ENCODE measurements around the gene HEPACAM2.

Gene HEPACAM2

GRCh38 chr7:93194386-93194785, 31.9 kb downstream of the HEPACAM2 start:
- H3K9ac ChIP-seq (ENCODE audit: insufficient read length) = no peak overlapping the region
- no peak overlapping the region for H3K4me3 ChIP-seq
- H3K36me3 ChIP-seq (ENCODE audit: insufficient read depth, low read length) = no peaks in the 10 kb centered on the region
- H3K27ac ChIP-seq = no peak overlapping the region
- TF ChIP-seq POLR2AphosphoS5 (IDR thresholded peaks at IDR 0.05; ENCODE audit: borderline replicate concordance, low read depth, low read length) = no peak
- TF ChIP-seq FOXP2 (optimal IDR thresholded peaks at IDR 0.05; ENCODE audit: control extremely low read depth, extremely low read length, insufficient read depth) = no peak
- no peak for TF ChIP-seq EZH2 (IDR thresholded peaks at IDR 0.05)
- no peak for DNase-seq (ENCODE audit: low read depth, low spot score)
- no peaks in the 10 kb centered on the region for H3K9me3 ChIP-seq (ENCODE audit: low read depth, low read length)

- no peaks in the 10 kb centered on the region for H3K9me3 ChIP-seq (ENCODE audit: low read depth, low read length)
- no peak for TF ChIP-seq POLR2AphosphoS5 (IDR thresholded peaks at IDR 0.05; ENCODE audit: borderline replicate concordance, low read depth, low read length)
- no peak for TF ChIP-seq EZH2 (IDR thresholded peaks at IDR 0.05)
- TF ChIP-seq FOXP2 (optimal IDR thresholded peaks at IDR 0.05; ENCODE audit: control extremely low read depth, extremely low read length, insufficient read depth) = no peak
- H3K9ac ChIP-seq (ENCODE audit: insufficient read length) = no peak overlapping the region
- H3K27ac ChIP-seq = no peak overlapping the region
- DNase-seq (ENCODE audit: low read depth, low spot score) = no peak
- H3K4me3 ChIP-seq = no peak overlapping the region
- no peaks in the 10 kb centered on the region for H3K36me3 ChIP-seq (ENCODE audit: insufficient read depth, low read length)
These were observed 37.2 kb downstream of the HEPACAM2 start for GRCh38 chr7:93188870-93189634.

DNA sequence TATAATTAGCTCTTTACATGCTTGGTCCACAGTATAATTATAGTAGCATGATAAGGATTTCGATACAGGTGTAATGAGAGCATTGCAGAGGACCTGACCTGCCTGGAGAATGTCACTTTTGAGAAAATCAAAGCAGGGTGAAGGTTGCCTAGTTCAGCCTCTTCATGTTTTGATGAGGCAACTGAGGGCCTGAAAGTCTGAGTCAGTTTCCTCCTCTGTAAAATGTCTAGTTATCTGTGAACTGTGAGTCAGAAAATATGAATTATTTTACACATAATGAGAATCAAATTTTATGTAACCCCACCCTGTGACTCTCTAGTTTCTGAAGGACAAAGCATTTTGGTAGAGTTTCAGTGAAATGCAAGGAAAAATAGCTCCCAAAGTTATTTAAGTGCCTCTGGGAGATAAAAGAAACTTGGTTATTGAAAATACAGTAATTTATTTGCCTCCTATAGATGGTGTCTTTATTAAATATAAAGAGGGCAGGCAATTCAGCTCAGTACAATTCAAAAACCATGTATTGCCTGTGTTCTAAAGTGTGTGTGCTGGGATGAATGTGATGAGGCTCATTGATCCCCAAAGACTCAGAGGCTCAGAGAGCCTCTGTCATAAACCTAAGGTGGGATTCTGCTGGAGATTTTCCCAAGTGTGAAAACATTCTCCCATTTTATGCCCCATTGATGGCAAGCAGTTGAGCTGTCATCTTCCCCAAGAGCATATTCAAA, 40.8 kb downstream of the HEPACAM2 start:
- no peaks in the 10 kb centered on the region for H3K9me3 ChIP-seq (ENCODE audit: low read depth, low read length)
- DNase-seq (ENCODE audit: low read depth, low spot score) = no peak

DNA sequence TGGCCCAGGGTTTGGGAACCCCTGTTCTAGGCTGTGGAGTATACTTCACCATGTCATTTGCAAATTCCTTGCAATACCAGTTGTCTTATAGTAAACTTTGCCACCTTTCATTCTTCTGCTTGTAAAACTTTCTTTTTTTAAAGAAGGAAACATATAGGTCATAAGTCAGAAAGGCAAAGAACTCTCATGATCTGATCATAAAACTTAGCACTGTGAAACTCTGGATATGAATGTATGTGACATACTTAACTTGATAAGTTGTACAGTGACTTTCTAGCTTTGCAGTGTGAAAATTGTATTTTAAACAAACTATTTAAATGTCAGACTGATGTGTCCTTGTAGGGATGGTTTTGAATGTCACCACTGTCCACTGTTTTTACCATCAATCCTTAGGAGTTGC, 47.1 kb downstream of the HEPACAM2 start:
- Histone ChIP-seq H3K36me3 (ENCODE audit: insufficient read depth, low read length) (no peaks in the 10 kb centered on the region), H3K9ac (ENCODE audit: insufficient read length) (no peak overlapping the region), H3K4me3 (no peak overlapping the region), H3K9me3 (ENCODE audit: low read depth, low read length) (no peaks in the 10 kb centered on the region), H3K27ac (no peak overlapping the region)
- DNase-seq (ENCODE audit: low read depth, low spot score) = no peak
- TF ChIP-seq POLR2AphosphoS5 (IDR thresholded peaks at IDR 0.05; ENCODE audit: borderline replicate concordance, low read depth, low read length) (no peak), FOXP2 (optimal IDR thresholded peaks at IDR 0.05; ENCODE audit: control extremely low read depth, extremely low read length, insufficient read depth) (no peak), EZH2 (IDR thresholded peaks at IDR 0.05) (no peak)

More for the DNA sequence above, 40.8 kb downstream of the HEPACAM2 start:
- TF ChIP-seq POLR2AphosphoS5 (IDR thresholded peaks at IDR 0.05; ENCODE audit: borderline replicate concordance, low read depth, low read length) (no peak), FOXP2 (optimal IDR thresholded peaks at IDR 0.05; ENCODE audit: control extremely low read depth, extremely low read length, insufficient read depth) (no peak), EZH2 (IDR thresholded peaks at IDR 0.05) (no peak)
- H3K4me3 ChIP-seq = no peak overlapping the region
- H3K9ac ChIP-seq (ENCODE audit: insufficient read length) = no peak overlapping the region
- no peaks in the 10 kb centered on the region for H3K36me3 ChIP-seq (ENCODE audit: insufficient read depth, low read length)
- no peak overlapping the region for H3K27ac ChIP-seq

DNA sequence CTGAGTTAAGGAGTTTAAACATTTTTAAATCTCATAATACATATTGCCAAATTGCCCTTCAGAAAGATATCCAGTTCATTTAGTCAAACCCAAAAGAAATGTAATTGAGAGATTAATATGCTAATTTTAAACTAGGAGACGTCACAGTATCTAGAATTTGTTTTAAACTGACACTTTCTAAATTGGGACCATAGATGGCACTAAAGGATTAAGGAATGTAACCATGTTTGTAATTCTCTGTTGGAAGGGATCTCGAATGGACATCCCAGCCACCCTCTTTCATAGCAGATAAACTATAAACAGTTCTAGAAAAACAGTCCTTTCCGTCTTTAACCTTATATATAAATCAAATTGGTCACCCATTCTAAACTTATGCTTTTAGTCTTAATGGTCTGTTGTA, 48.1 kb downstream of the HEPACAM2 start:
- Histone ChIP-seq H3K27ac (no peak overlapping the region), H3K36me3 (ENCODE audit: insufficient read depth, low read length) (no peaks in the 10 kb centered on the region), H3K9me3 (ENCODE audit: low read depth, low read length) (no peaks in the 10 kb centered on the region), H3K4me3 (no peak overlapping the region), H3K9ac (ENCODE audit: insufficient read length) (no peak overlapping the region)
- no peak for DNase-seq (ENCODE audit: low read depth, low spot score)
- TF ChIP-seq EZH2 (IDR thresholded peaks at IDR 0.05) (no peak), FOXP2 (optimal IDR thresholded peaks at IDR 0.05; ENCODE audit: control extremely low read depth, extremely low read length, insufficient read depth) (no peak), POLR2AphosphoS5 (IDR thresholded peaks at IDR 0.05; ENCODE audit: borderline replicate concordance, low read depth, low read length) (no peak)

- TF ChIP-seq EZH2 (IDR thresholded peaks at IDR 0.05) (no peak), FOXP2 (optimal IDR thresholded peaks at IDR 0.05; ENCODE audit: control extremely low read depth, extremely low read length, insufficient read depth) (no peak), POLR2AphosphoS5 (IDR thresholded peaks at IDR 0.05; ENCODE audit: borderline replicate concordance, low read depth, low read length) (no peak)
- Histone ChIP-seq H3K9ac (ENCODE audit: insufficient read length) (no peak overlapping the region), H3K36me3 (ENCODE audit: insufficient read depth, low read length) (no peaks in the 10 kb centered on the region), H3K4me3 (no peak overlapping the region), H3K27ac (no peak overlapping the region), H3K9me3 (ENCODE audit: low read depth, low read length) (no peaks in the 10 kb centered on the region)
- DNase-seq (ENCODE audit: low read depth, low spot score) = no peak
These were observed 49.2 kb downstream of the HEPACAM2 start for GRCh38 chr7:93176992-93177580.

DNA sequence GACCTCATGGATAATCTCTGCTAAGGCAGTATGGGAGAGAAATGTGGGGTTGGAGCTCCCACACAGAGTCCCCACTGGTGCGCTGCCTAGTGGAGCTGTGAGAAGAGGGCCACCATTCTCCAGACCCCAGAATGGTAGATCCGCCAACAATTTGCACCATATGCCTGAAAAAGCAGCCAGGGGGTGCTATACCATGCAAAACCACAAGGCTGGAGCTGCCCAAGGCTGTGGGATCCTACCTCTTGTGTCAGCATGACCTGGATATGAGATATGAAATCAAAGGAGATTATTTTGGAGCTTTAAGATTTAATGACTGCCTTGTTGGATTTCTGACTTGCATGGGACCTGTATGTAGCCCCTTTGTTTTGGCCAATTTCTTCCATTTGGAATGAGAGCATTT, 51.0 kb downstream of the HEPACAM2 start:
- TF ChIP-seq FOXP2 (optimal IDR thresholded peaks at IDR 0.05; ENCODE audit: control extremely low read depth, extremely low read length, insufficient read depth) = no peak
- no peak for TF ChIP-seq EZH2 (IDR thresholded peaks at IDR 0.05)
- no peak for TF ChIP-seq POLR2AphosphoS5 (IDR thresholded peaks at IDR 0.05; ENCODE audit: borderline replicate concordance, low read depth, low read length)
- H3K9ac ChIP-seq (ENCODE audit: insufficient read length) = no peak overlapping the region
- no peak overlapping the region for H3K4me3 ChIP-seq
- no peak for DNase-seq (ENCODE audit: low read depth, low spot score)
- H3K9me3 ChIP-seq (ENCODE audit: low read depth, low read length) = no peaks in the 10 kb centered on the region
- no peaks in the 10 kb centered on the region for H3K36me3 ChIP-seq (ENCODE audit: insufficient read depth, low read length)
- no peak overlapping the region for H3K27ac ChIP-seq

- Histone ChIP-seq H3K27ac (no peak overlapping the region), H3K36me3 (ENCODE audit: insufficient read depth, low read length) (no peaks in the 10 kb centered on the region), H3K9me3 (ENCODE audit: low read depth, low read length) (no peaks in the 10 kb centered on the region), H3K4me3 (no peak overlapping the region), H3K9ac (ENCODE audit: insufficient read length) (no peak overlapping the region)
- DNase-seq (ENCODE audit: low read depth, low spot score) = no peak
- TF ChIP-seq FOXP2 (optimal IDR thresholded peaks at IDR 0.05; ENCODE audit: control extremely low read depth, extremely low read length, insufficient read depth) (no peak), POLR2AphosphoS5 (IDR thresholded peaks at IDR 0.05; ENCODE audit: borderline replicate concordance, low read depth, low read length) (no peak), EZH2 (IDR thresholded peaks at IDR 0.05) (no peak)
These were observed 53.6 kb downstream of the HEPACAM2 start for GRCh38 chr7:93172683-93173082.
